ENCODE results near the gene FAM107B. TPM values are rescaled to one million over a fixed set of nuclear protein-coding genes. Genes with fewer than 3 reads are reported as not detected.

FAM107B gene
- total and polyA plus RNA-seq, 11 donors = 1.9 to 27.6 (median 4.9) TPM

DNA sequence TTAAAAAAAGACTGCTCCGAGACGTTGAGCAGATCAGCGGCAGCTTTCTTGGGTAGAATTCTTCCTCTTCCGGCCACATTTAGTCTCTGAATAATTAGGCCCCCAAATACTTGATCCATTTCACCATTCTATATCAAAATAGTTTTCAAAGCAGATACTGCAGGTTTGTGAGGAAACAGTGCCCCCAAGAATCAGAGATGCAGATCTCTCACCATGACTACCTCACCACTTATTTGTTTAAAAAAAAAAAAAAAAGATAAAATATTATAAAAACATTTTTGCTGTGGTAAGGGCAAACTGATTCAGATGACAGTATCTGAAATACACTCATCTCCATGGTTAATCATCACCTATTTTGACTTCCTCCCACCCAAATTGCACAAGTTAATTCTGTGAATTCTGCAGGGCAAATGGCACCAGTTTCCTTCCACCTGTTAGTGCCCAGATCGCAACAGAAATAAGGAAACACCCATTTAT lies 210.4 kb downstream of the FAM107B start:
- WGBS, 4 donors = 75 to 82% (median 81%) methylated on average over 5 of the region's 5 CpGs
- H3K27me3 ChIP-seq = no peaks in the 10 kb centered on the region
- DNase-seq (no peak), ATAC-seq (no peak)
- TF ChIP-seq CTCF (IDR thresholded peaks at IDR 0.05) (no peak), POLR2A (IDR thresholded peaks at IDR 0.05) (no peak)
- H3K9me3 ChIP-seq = peaks cover 0 to 6% (median 0%) of the 10 kb centered on the region in 12 donors
- H3K4me3 ChIP-seq = no peak overlapping the region
- intact Hi-C loops (cut with DNase I) = no loop called here
- H3K36me3 ChIP-seq = peaks cover 0 to 11% (median 0%) of the 10 kb centered on the region in 9 donors
- peak overlapping the region in 1 of 12 donors; percentile 82 for H3K27ac ChIP-seq
- H3K4me1 ChIP-seq = peaks cover 0 to 88% (median 0%) of the 10 kb centered on the region in 12 donors

DNA sequence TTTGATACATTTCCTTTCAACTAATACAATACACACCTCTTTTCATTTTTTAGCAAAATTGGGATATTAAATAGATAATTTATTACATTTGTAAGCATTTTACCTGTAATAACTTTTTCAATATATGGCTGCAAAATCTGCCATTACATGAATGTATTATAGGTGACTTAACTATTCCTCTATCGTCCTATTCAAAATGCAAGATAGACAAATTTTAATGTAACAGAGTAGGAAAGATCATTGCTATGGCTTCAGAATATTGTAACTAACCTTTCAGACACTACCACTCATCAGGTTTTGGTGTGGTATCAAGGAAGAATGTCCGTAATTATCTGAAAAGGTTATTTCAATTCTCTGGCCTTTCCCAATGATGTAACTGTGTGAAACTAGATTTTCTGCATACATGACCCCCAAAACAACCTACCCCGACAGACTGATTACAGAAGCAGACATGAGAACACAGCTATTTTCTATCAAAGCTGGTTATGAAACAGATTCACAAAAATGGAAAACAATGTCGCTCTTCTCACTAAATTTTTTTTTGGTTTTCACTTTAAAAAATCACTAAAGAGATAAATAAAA lies 211.2 kb downstream of the FAM107B start:
- H3K9me3 ChIP-seq = peaks cover 0 to 6% (median 0%) of the 10 kb centered on the region in 12 donors
- no peak overlapping the region for H3K4me3 ChIP-seq
- no peaks in the 10 kb centered on the region for H3K27me3 ChIP-seq
- ATAC-seq (no peak), DNase-seq (no peak)
- H3K4me1 ChIP-seq = peaks cover 0 to 86% (median 0%) of the 10 kb centered on the region in 12 donors
- H3K27ac ChIP-seq = peak overlapping the region in 1 of 12 donors; percentile 82
- H3K36me3 ChIP-seq = peaks cover 0 to 11% (median 0%) of the 10 kb centered on the region in 9 donors
- intact Hi-C loops (cut with DNase I) = no loop called here
- TF ChIP-seq CTCF (IDR thresholded peaks at IDR 0.05) = no peak
- TF ChIP-seq POLR2A (IDR thresholded peaks at IDR 0.05) = no peak
- 94 to 97% (median 95%) methylated on average over 4 of the region's 4 CpGs for WGBS, 4 donors

DNA sequence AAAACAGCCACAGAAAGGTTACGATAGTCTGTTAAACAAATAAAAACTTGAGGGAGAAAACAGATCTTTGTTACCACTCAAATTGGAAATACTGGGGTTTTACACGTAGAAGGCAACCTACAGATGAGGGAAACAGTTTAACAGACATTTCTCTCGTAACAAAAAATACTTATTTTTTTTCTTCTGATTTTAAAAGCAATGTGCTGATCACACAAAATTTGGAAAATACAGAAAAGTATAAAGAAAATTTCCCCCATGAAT lies 211.7 kb downstream of the FAM107B start:
- no peak for DNase-seq
- ATAC-seq = no peak
- peaks cover 0 to 86% (median 0%) of the 10 kb centered on the region in 12 donors for H3K4me1 ChIP-seq
- TF ChIP-seq CTCF (IDR thresholded peaks at IDR 0.05) = no peak
- TF ChIP-seq POLR2A (IDR thresholded peaks at IDR 0.05) = no peak
- 93 to 96% (median 95%) methylated on average over 3 of the region's 3 CpGs for WGBS, 4 donors
- H3K36me3 ChIP-seq = peaks cover 0 to 9% (median 0%) of the 10 kb centered on the region in 9 donors
- H3K27ac ChIP-seq = peak overlapping the region in 1 of 12 donors; percentile 82
- intact Hi-C loops (cut with DNase I) = no loop called here
- no peaks in the 10 kb centered on the region for H3K27me3 ChIP-seq
- peaks cover 0 to 6% (median 0%) of the 10 kb centered on the region in 12 donors for H3K9me3 ChIP-seq
- no peak overlapping the region for H3K4me3 ChIP-seq

DNA sequence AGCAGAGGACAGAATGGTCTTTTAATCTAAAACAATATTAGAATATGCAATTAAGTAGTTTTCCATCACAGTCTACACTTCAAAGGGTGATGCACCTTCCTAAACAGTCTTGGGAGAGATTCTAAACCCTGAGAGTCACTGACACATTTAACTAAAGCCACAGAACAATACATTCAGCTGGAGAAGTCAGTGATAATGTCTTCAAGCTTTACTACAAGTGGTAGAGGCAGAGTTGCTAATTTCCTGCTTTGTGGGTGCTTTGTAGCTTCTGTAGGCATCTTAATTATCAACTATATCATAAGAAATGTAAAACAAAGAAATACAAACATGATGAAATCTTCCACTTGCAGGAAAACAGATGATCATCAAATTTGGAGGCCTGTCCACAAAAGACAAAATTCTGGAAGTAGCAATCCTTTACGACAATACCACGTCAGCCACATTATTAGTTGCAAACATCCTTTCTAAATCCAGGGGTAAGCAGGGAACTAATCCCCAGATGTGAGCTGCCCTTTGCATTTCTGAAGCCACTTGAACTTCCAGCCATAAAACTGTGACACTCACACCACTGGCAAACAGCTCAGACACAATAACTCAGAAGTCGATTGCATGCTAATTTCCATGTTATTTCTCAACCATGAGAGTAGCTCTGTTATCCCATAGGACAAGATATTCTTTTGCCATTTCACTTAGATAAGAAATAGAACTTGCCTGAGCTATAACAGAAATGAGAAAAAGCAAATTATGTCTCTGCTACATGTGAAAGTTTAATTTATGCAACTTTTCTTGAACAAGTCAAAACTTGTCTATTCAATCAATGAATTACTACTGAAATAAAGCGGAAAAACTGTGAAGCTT lies 212.2 kb downstream of the FAM107B start:
- TF ChIP-seq CTCF (IDR thresholded peaks at IDR 0.05) (no peak), POLR2A (IDR thresholded peaks at IDR 0.05) (no peak)
- H3K4me3 ChIP-seq = no peak overlapping the region
- WGBS, 4 donors = 81 to 86% (median 84%) methylated on average over 4 of the region's 4 CpGs
- DNase-seq (no peak), ATAC-seq (no peak)
- no peaks in the 10 kb centered on the region for H3K27me3 ChIP-seq
- peaks cover 0 to 6% (median 0%) of the 10 kb centered on the region in 12 donors for H3K9me3 ChIP-seq
- intact Hi-C loops (cut with DNase I) = no loop called here
- H3K36me3 ChIP-seq = peaks cover 0 to 4% (median 0%) of the 10 kb centered on the region in 9 donors
- peaks cover 0 to 80% (median 0%) of the 10 kb centered on the region in 12 donors for H3K4me1 ChIP-seq
- peak overlapping the region in 1 of 12 donors; percentile 82 for H3K27ac ChIP-seq

All from heart left ventricle (tissue), 16 donors.